NOMO-1 treated with DMSO at 0.1 percent for 48 hours (cell line): ENCODE data around the gene EME2.

Source experiments
- DNase-seq: peaks from one replicate; lab custom pipeline; 2025; ENCODE audit not compliant: unreplicated experiment; lab: John Stamatoyannopoulos, UW

EME2 gene

DNA sequence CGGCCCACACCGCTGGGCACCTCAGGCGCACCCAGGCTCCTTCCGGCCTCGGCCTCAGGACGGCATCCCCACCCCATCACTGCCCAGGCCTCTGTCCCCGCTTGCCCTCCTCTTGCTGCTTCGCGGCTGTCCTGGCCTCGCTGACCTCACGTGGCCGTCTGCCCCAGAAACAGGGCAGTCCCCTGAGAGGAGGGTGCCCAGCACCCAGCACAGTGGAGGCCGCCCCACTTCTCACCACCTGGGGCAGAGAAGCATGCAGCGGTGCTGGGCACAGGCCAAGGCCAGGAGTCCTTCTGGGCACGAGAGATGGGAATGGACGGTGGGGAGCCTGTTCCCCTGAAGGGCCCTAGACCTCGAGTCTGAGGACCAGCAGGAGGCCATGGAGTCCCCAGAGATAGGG lies 45.1 kb downstream of the EME2 start:
- DNase-seq, result no peak

DNA sequence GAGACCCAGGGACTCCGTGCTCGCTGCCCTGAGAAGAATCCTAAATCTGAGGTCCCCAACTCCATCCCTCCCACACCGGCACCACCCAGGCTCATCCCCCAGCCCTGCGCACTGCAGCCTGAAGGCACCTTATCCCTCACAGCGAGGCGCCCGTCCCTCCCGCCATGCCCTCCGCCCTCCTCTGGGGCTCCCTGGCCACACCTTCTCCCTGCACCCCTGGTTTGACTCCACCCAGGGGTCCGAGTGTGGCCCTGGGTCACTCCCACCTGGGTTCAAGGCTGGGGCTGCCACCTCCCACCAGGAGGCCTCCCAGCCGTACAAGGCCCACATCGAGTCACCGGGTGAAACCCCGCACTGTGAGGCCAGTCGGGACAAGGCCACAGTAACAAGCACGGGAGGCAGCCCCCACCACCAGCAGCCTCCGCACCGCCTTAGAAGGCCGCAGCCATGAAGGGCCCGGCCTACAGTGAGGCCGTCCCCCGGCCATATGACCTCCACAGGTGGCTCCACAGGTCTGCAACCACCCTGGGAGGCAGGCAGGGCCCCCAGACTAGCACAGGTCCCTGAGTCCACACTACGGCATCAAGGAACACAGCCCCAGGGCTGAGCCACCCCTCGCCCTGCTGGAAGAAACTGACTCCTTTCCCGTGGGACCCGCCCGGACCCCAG lies 45.7 kb downstream of the EME2 start:
- no peak for DNase-seq

DNA sequence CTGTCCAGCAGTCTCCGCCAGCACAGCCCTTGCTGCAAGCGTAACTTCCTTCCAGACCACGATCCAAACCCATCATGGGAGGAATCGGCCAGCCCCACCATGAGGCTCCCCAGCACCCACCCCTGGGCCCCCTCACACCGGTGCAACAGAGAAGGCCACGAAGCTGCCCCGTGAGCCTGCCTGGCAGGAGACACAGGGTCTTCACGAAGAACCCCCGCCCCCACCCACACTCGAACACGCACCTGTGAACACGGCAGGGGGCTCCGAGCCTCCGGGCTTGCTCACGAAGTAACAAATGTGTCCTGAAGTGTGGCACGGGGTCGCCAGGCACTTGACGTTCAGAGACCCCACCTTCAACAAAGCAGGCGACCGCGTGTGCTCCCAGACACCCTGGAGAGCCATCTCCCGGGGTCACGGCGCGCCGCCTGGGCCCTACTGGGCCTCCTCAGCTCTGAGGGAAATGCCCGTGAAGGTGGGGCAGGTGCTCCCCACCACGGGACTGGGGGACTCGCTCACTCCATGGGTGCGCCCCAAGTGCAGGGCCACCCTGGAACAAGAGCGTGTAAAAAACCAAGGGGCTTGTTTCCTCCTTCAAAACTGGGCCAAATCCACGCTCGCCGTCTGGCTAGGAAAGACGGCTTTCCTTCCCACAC lies 46.4 kb downstream of the EME2 start:
- DNase-seq, result no peak

DNA sequence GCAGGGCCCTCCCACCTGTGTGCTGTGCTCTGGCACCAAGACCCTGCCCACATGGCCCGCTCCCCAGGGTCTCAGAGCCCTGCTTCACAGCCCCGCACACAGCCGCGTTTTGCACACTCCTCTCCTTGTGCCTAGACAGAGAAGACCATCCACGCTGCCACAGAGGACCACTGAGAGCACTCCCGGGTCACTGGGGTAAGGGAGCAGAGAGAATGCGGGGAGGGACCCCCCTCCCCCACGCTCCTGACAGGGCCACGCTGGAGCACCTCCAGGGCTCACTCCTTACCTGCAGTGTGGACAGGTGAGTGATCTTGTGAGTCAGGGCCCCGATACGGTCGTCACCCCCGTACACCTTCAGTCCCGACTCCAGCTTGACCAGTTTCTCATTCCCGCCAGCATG lies 47.0 kb downstream of the EME2 start:
- no peak for DNase-seq

DNA sequence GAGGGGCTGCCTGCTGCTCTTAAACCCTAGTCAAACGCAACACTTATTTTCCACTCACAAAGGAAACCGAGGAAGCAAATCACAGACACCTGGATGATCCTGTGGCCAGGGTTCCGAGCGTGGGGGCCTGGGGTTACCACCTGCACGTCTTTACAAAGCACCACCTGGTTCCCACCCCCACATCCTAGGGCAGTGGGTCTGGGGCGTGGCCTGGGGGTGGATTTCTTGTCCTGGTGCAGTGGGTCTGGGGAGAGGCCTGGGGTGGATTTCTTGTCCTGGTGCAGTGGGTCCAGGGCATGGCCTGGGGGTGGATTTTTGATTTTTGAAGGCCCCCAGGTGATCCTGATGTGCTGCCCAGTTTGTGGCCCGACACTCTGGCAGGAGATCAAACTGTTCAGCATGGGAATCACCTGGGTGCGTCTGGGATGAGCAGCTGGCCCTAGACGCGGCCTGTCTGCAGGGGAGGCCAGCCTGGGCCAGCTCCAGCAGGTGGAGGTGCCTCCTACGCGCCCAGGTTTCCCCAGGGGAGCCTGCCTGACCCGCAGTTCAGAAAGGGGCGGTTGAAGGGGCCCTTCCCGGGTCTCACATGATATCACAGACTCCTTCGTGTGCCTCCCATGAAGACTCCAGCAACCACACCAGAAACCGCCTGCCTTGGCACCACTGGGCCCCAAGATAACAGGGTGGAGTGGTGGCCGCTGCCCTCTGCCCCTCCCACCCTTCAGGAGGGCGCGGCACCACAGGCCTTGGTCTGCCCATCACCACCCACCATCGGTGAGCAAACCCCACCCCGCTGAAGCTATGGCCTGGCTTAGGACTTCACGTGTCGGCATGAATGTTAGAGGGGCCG lies 47.7 kb downstream of the EME2 start:
- no peak for DNase-seq

DNA sequence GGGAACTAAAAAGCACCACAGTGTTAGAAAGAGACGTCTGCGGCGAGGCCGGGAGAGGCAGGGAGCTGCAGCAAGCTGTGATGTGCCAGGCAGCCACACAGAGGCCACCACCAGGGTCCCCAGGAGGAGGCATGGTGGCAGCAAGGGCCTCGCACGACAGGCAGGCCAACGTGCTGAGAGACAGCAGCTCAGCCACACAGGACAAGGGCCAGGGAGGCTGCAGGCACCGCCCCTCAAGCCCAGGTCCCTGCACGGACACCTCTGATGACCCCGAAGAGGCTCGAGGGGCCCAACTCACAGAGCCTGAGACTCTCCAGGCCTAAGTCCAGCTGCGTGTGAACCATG lies 48.3 kb downstream of the EME2 start:
- DNase-seq, result no peak

DNA sequence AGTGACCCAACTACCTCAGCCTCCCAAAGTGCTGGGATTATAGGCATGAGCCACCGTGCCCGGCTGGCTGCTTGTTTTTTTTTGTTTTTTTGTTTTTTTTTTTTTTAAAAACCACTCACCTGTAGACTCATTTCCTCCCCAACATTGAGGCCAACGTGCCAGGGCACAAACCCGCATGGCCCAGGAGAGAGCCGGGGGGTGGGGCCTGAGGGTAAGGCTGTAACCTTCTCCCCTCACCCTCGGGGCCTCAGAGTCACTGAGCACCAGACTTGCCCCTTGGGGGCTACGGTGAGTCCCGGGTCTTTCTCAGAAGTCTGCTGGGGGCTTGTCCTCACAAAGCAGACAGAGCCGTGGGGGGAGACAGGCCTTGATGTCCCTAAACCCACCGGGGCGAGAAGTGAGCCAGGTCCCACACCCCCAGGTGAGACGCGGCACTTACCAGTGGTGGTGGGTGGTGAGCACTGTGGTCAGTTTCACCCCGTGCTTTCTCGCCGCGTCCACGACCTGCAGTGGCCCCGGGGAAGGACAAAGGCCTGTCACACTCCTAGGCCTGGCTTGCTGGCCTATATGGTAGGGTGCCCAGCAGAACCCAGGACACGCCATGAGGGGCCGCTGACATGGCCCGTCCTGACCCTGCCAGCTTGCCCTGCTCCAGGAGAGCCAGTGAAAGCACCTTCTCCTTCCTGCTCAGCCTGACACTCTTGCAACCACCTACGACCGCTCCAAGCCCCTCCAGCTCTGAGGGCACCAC lies 49.4 kb downstream of the EME2 start:
- no peak for DNase-seq

DNA sequence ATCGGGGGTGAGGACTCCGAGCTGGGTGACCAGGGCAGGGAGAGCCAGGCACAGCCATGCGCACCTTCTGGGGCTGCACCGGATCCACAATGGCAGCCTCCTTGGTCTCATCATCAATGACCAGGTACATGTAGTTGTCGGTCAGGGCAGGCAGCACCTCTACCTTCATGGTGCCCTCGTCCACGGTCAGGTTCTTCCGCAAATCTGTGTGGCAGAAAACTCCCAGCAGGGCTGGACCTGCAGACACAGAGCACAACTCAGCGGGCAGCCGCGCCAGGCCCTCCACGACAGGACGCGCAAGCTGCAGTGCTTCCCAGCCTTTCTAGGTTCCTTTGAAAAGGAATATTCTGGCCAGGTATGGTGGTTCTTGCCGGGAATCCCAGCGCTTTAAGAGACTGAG lies 50.2 kb downstream of the EME2 start:
- DNase-seq, result no peak

DNA sequence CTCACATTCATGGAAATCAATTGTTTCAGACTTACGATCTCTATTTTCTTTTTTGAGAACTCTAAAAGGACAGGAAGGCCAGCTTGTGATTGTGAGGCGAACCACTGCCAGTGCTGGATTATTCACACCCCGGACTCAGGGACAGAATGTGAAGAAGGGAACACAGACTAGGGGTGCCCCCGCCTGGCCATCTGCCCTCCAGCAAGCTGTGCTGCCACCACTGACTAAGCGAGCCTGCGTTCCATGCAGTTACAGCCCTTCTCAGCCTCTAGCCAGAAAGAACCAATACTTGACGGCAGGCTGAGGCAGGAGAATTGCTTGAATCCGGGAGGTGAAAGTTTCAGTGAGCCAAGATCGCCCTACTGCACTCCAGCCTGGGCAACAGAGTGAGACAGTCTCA lies 51.2 kb downstream of the EME2 start:
- DNase-seq, result no peak

DNA sequence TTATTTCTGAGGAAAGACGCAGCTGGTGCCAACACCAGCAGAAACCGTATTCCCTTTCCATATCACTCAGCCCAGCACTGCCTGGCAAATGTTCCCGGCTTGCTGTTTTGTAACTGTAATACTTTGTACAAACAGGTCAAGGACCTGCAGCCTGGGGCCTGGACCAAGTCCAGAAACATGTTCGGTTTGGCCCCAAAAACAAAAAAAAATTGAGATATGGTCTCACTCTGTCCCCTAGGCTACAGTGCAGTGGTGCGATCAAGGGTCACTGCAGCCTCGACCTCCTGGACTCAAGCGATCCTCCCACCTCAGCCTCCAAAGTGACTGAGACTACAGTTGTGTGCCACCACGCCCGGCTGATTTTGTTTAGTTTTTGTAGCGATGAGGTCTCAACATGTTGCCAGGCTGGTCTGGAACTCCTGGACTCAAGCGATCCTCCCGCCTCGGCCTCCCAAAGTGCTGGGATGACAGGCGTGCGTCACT lies 52.8 kb downstream of the EME2 start:
- no peak for DNase-seq
